CD14-positive monocyte (primary cell): ENCODE results near the gene IGF1. TPM values are rescaled to one million over a fixed set of nuclear protein-coding genes. Genes with fewer than 3 reads are reported as not detected.
A peak's percentile ranks its signal among the peaks of the same experiment; 100 is the strongest.

Experiments
- DNase-seq, 3 donors: peaks; one replicate each; pipeline ENCODE4 v3.0.0-alpha.2; 2011 to 2022
- H2AFZ ChIP-seq: 2 replicates; pipeline ENCODE4 v1.6.0; 2012; ENCODE audit warnings: mild to moderate bottlenecking, low read depth, low read length, inconsistent platforms; ENCODE audit not compliant: insufficient read depth, poor library complexity, severe bottlenecking
- H3K27ac ChIP-seq, 2 donors: 1 replicate in 1 of 2; 2 replicates in 1 of 2; pipeline ENCODE4 v1.5.1; 2012 to 2013; ENCODE audit warnings: low read length in 2 of 2, control low read depth in 1 of 2, inconsistent platforms in 1 of 2, low read depth in 1 of 2, mild to moderate bottlenecking in 1 of 2
- H3K27me3 ChIP-seq, 2 donors: one replicate each; pipeline versions ENCODE4 v1.6.0 to v1.6.1; 2011 to 2013; ENCODE audit warnings: low read length in 2 of 2; ENCODE audit not compliant: control insufficient read depth in 2 of 2, insufficient read depth in 2 of 2
- H3K36me3 ChIP-seq, 2 donors: replicated peaks in 1 of 2; 1 replicate in 1 of 2; 2 replicates in 1 of 2; pipeline versions ENCODE4 v1.5.1 to v1.6.1; 2012 to 2013; ENCODE audit warnings: low read length in 2 of 2, control low read depth in 1 of 2, inconsistent platforms in 1 of 2, mild to moderate bottlenecking in 1 of 2; ENCODE audit not compliant: insufficient read depth in 2 of 2, control insufficient read depth in 1 of 2
- H3K4me1 ChIP-seq, 2 donors: 1 replicate in 1 of 2; 2 replicates in 1 of 2; pipeline versions ENCODE4 v1.5.1 to v1.6.1; 2012 to 2013; ENCODE audit warnings: low read length in 2 of 2, control low read depth in 1 of 2, inconsistent platforms in 1 of 2, mild to moderate bottlenecking in 1 of 2, moderate library complexity in 1 of 2; ENCODE audit not compliant: insufficient read depth in 2 of 2, control insufficient read depth in 1 of 2
- H3K4me2 ChIP-seq: replicated peaks from 2 replicates; pipeline ENCODE3; 2012; ENCODE audit warnings: low read length, moderate library complexity, mild to moderate bottlenecking; ENCODE audit not compliant: poor library complexity, severe bottlenecking; ENCODE audit errors: extremely low read depth
- H3K4me3 ChIP-seq, 3 experiments: fragments of 200-600 bp in 1 of 3; sonication (generic) in 1 of 3; replicated peaks in 1 of 3; 1 replicate in 2 of 3; 2 replicates in 1 of 3; pipeline ENCODE4 v1.5.1; 2011 to 2013; ENCODE audit warnings: low read length in 3 of 3, mild to moderate bottlenecking in 3 of 3, control low read depth in 2 of 3, low read depth in 2 of 3, inconsistent platforms in 1 of 3, moderate library complexity in 1 of 3
- H3K79me2 ChIP-seq: 2 replicates; pipeline ENCODE4 v1.6.0; 2012; ENCODE audit warnings: mild to moderate bottlenecking, control low read depth, inconsistent platforms, low read length, moderate library complexity; ENCODE audit not compliant: insufficient read depth
- H3K9ac ChIP-seq: 2 replicates; pipeline ENCODE4 v1.6.0; 2017; ENCODE audit warnings: low read length, mild to moderate bottlenecking; ENCODE audit not compliant: insufficient read depth, poor library complexity, severe bottlenecking
- H3K9me3 ChIP-seq, 2 donors: replicated peaks in 1 of 2; 1 replicate in 1 of 2; 2 replicates in 1 of 2; pipeline versions ENCODE4 v1.5.1 to v1.6.1; 2012 to 2013; ENCODE audit warnings: low read length in 2 of 2, control low read depth in 1 of 2; ENCODE audit not compliant: control insufficient read depth in 1 of 2, insufficient read depth in 1 of 2
- H4K20me1 ChIP-seq: 2 replicates; pipeline ENCODE4 v1.6.0; 2012; ENCODE audit warnings: mild to moderate bottlenecking, low read length, control low read depth, moderate library complexity; ENCODE audit not compliant: insufficient read depth
- H3K27ac Mint-ChIP-seq, 7 donors: one replicate each; pipeline ENCODE4 v1.8.0; 2020; ENCODE audit warnings: mild to moderate bottlenecking in 7 of 7, mixed read lengths in 7 of 7, moderate library complexity in 6 of 7, inconsistent platforms in 2 of 7
- H3K27me3 Mint-ChIP-seq, 3 donors: one replicate each; pipeline ENCODE4 v1.8.0; 2021 to 2022; ENCODE audit warnings: low read depth in 3 of 3, mild to moderate bottlenecking in 3 of 3, mixed read lengths in 3 of 3, moderate library complexity in 3 of 3, inconsistent platforms in 1 of 3
- H3K36me3 Mint-ChIP-seq, 2 donors: one replicate each; pipeline ENCODE4 v1.8.0; 2020; ENCODE audit warnings: mixed read lengths in 2 of 2, inconsistent platforms in 1 of 2, mild to moderate bottlenecking in 1 of 2
- H3K4me1 Mint-ChIP-seq: one replicate; pipeline ENCODE4 v1.8.0; 2020; ENCODE audit warnings: mild to moderate bottlenecking, mixed read lengths
- H3K4me3 Mint-ChIP-seq, 2 donors: one replicate each; pipeline ENCODE4 v1.8.0; 2020; ENCODE audit warnings: mild to moderate bottlenecking in 2 of 2, mixed read lengths in 2 of 2, moderate library complexity in 1 of 2
- H3K9me3 Mint-ChIP-seq, 7 donors: one replicate each; pipeline ENCODE4 v1.8.0; 2020 to 2022; ENCODE audit warnings: mixed read lengths in 7 of 7, mild to moderate bottlenecking in 6 of 7, moderate library complexity in 6 of 7, inconsistent platforms in 2 of 7
- WGBS: methylation state at CpG from one replicate; pipeline ENCODE4 v1.1.5; 2013; ENCODE audit warnings: missing lambda C conversion rate; ENCODE audit not compliant: insufficient coverage; 5-methylcytosine and 5-hydroxymethylcytosine counted together
- intact Hi-C, 2 donors: fragments of 100-400 bp; cut with micrococcal nuclease; formaldehyde crosslinking; loops; one replicate each; pipeline versions ENCODE4 v1.15.0 to v1.15.1; 2023
- polyA plus RNA-seq, 3 donors: library from polyadenylated mRNA; depleted of rRNA in 1 of 3; unstranded in 2 of 3; stranded (reverse) in 1 of 3; fragments of 300-500 nt in 2 of 3; fragments of >200 nt in 1 of 3; fragmentation: Illumina TruSeq in 2 of 3; gene quantifications; 1 replicate in 2 of 3; 2 replicates in 1 of 3; pipeline ENCODE4 v1.2.3, GENCODE V29; 2012 to 2021
- TF ChIP-seq, protein P1 (sequence below): fragments of 200-600 bp; IDR thresholded peaks from one replicate; pipeline ENCODE4 v1.8.0; 2022; ENCODE audit warnings: antibody characterized with exemption, mild to moderate bottlenecking

The IGF1 gene
- polyA plus RNA-seq, 3 donors = not detected

DNA sequence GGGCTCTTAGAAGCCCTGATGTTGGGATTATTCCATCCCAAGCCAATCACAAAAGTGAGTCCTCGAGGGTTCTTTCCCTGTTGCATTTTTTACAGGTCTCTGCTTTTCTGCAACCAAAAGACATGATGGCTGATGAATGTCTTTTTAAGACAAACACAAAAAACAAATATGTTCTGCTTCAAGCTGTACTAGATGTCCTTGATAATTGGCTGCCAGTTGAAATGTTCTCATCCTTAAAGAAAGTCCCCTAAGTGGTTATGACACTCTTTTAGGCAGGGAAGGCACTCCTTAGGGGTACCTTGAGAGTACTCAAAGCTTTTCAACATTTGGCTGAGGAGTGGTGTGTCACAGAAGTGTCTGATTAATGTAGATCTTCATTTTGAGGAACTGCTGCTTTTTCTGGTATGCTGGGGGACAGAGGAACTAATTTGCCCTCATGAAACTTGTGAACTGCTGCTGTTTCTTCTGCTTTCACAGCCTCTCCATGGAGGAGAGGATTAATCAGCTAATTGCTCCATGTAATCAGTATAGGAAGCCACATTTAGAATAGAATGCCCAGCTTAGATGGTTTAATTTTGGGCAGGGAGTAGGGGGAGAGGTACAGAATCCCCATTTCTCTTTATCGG lies 22.8 kb upstream of the IGF1 start:
- H3K79me2 ChIP-seq = no peaks in the 10 kb centered on the region
- H3K9me3 ChIP-seq = peaks cover 0 to 4% of the 10 kb centered on the region in 2 donors
- peaks cover 0 to 10% (median 2%) of the 10 kb centered on the region in 7 donors for H3K9me3 Mint-ChIP-seq
- H3K36me3 Mint-ChIP-seq = peaks cover 1 to 3% of the 10 kb centered on the region in 2 donors
- H3K4me2 ChIP-seq = peak overlapping the region; percentile 46
- WGBS = no CpG with 5 or more reads among the region's 2 CpGs
- intact Hi-C loops = no loop called here
- H3K36me3 ChIP-seq = no peaks in the 10 kb centered on the region
- peaks cover 43% of the 10 kb centered on the region for H3K4me1 Mint-ChIP-seq
- peak overlapping the region; percentile 72 to 86 (median 80) for H3K27ac Mint-ChIP-seq
- H2AFZ ChIP-seq = no peak overlapping the region
- H3K27me3 ChIP-seq = no peaks in the 10 kb centered on the region
- TF ChIP-seq, protein P1, sequence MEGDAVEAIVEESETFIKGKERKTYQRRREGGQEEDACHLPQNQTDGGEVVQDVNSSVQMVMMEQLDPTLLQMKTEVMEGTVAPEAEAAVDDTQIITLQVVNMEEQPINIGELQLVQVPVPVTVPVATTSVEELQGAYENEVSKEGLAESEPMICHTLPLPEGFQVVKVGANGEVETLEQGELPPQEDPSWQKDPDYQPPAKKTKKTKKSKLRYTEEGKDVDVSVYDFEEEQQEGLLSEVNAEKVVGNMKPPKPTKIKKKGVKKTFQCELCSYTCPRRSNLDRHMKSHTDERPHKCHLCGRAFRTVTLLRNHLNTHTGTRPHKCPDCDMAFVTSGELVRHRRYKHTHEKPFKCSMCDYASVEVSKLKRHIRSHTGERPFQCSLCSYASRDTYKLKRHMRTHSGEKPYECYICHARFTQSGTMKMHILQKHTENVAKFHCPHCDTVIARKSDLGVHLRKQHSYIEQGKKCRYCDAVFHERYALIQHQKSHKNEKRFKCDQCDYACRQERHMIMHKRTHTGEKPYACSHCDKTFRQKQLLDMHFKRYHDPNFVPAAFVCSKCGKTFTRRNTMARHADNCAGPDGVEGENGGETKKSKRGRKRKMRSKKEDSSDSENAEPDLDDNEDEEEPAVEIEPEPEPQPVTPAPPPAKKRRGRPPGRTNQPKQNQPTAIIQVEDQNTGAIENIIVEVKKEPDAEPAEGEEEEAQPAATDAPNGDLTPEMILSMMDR = no peak
- peak; percentile 77 to 93 (median 85) for DNase-seq
- peaks cover 54% of the 10 kb centered on the region in 2 donors for H3K4me1 ChIP-seq
- peak overlapping the region in 1 of 2 donors; percentile 82 for H3K27ac ChIP-seq
- H4K20me1 ChIP-seq = no peaks in the 10 kb centered on the region
- H3K9ac ChIP-seq = no peak overlapping the region
- peak overlapping the region in 1 of 3 experiments; percentile 43 for H3K4me3 ChIP-seq
- H3K4me3 Mint-ChIP-seq = peak overlapping the region in 1 of 2 donors; percentile 56
- peaks cover 0 to 7% (median 0%) of the 10 kb centered on the region in 3 donors for H3K27me3 Mint-ChIP-seq

DNA sequence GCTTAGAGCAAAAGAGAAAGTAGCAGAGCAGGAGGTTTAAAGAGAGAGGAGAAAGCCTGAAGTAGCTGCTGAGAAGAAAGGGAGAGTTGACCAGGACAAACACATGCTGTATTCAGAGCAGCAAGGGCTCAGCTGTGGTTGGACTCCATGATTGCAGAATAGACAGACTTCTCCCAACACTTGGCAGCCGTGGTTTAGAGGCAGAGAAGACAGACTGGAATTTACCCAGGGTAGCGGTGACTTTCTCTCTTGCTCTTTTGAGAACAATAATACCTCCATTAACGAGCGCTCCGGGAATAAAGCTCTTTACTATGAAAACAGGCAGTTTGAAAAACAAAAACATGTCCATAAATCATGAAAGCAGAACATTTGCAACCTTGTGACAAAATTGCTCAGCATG lies 21.4 kb upstream of the IGF1 start:
- Histone ChIP-seq H3K9ac (no peak overlapping the region), H3K4me2 (no peak overlapping the region), H3K4me3 (no peak overlapping the region), H3K27me3 (no peaks in the 10 kb centered on the region), H3K36me3 (no peaks in the 10 kb centered on the region), H3K79me2 (no peaks in the 10 kb centered on the region), H2AFZ (peak overlapping the region; percentile 44), H3K4me1 (peaks cover 66 to 67% of the 10 kb centered on the region in 2 donors), H3K9me3 (peaks cover 0 to 4% of the 10 kb centered on the region in 2 donors), H3K27ac (peak overlapping the region in 1 of 2 donors; percentile 82), H4K20me1 (no peaks in the 10 kb centered on the region)
- intact Hi-C loops = no loop called here
- DNase-seq = no peak
- Mint-ChIP-seq H3K9me3 (peaks cover 0 to 9% (median 2%) of the 10 kb centered on the region in 7 donors), H3K4me3 (peak overlapping the region in 1 of 2 donors; percentile 26), H3K4me1 (peaks cover 43% of the 10 kb centered on the region), H3K27me3 (peaks cover 0 to 7% (median 0%) of the 10 kb centered on the region in 3 donors), H3K36me3 (peaks cover 1 to 3% of the 10 kb centered on the region in 2 donors), H3K27ac (peak overlapping the region in 5 of 7 donors; percentile 6 to 88 (median 24))
- no CpG with 5 or more reads among the region's 5 CpGs for WGBS
- TF ChIP-seq, protein P1 = no peak
